Endothelial cell of umbilical vein (primary cell): ENCODE results near the gene ATP2B2. TPM values are rescaled to one million over a fixed set of nuclear protein-coding genes. Genes with fewer than 3 reads are reported as not detected.

Experiments
- BruUV-seq: library from RNA; stranded (reverse); fragments of 400-500 nt; replicated peaks from 2 replicates; lab custom pipeline; 2021; lab: Mats Ljungman, UMichigan
- CTCF ChIA-PET: fragments of 300-600, 350-600 bp; sonication (Branson Sonifier 250); formaldehyde crosslinking; loops from one replicate; lab custom pipeline; 2021; ENCODE audit warnings: antibody characterized with exemption, inconsistent platforms; lab: Charles Lee
- POLR2A ChIA-PET: fragments of 300-600, 350-600 bp; sonication (Branson Sonifier 250); formaldehyde crosslinking; loops from one replicate; lab custom pipeline; 2021; ENCODE audit warnings: antibody characterized with exemption, inconsistent platforms; lab: Charles Lee
- DNase-seq: peaks from one replicate; pipeline ENCODE4 v3.0.0-alpha.2; 2011; ENCODE audit warnings: low read depth, low spot score
- FAIRE-seq: peaks from 2 replicates; lab custom pipeline; 2011; peaks lifted over from hg19 to GRCh38; lab: Jason Lieb, UNC
- H2AFZ ChIP-seq: 2 replicates; pipeline ENCODE4 v1.6.0; 2012; ENCODE audit warnings: low read depth, low read length, control low read depth, inconsistent platforms
- H3K27ac ChIP-seq: 2 replicates; pipeline ENCODE4 v1.5.1; 2011; ENCODE audit warnings: low read depth, mild to moderate bottlenecking, control low read depth, low read length, moderate library complexity; ENCODE audit not compliant: insufficient read depth
- H3K27me3 ChIP-seq, 2 experiments: 2 replicates each; pipeline versions ENCODE4 v1.6.0 to v1.6.1; 2011; ENCODE audit warnings: low read length in 2 of 2, mixed read lengths in 1 of 2; ENCODE audit not compliant: control insufficient read depth in 2 of 2, insufficient read depth in 2 of 2
- H3K36me3 ChIP-seq, 2 experiments: 2 replicates in 1 of 2; 3 replicates in 1 of 2; pipeline ENCODE4 v1.5.1; 2011; ENCODE audit warnings: low read length in 2 of 2, mild to moderate bottlenecking in 1 of 2, moderate library complexity in 1 of 2; ENCODE audit not compliant: control insufficient read depth in 2 of 2, insufficient read depth in 2 of 2; ENCODE audit errors: extremely low read depth in 1 of 2
- H3K4me1 ChIP-seq: 3 replicates; pipeline ENCODE4 v1.5.1; 2011; ENCODE audit warnings: mild to moderate bottlenecking, low read length; ENCODE audit not compliant: control insufficient read depth, insufficient read depth; ENCODE audit errors: extremely low read depth
- H3K4me2 ChIP-seq: 2 replicates; pipeline ENCODE4 v1.6.1; 2011; ENCODE audit warnings: low read length, control low read depth, mixed read lengths; ENCODE audit not compliant: insufficient read depth
- H3K4me3 ChIP-seq, 3 experiments: fragments of 200-600 bp in 1 of 3; sonication (generic), shearing (Covaris generic) in 1 of 3; replicated peaks in 1 of 3; 2 replicates each; pipeline ENCODE4 v1.5.1; 2011 to 2016; ENCODE audit warnings: control low read depth in 3 of 3, low read length in 3 of 3, mild to moderate bottlenecking in 2 of 3, inconsistent platforms in 1 of 3, low read depth in 1 of 3, moderate library complexity in 1 of 3; ENCODE audit not compliant: insufficient read depth in 1 of 3
- H3K79me2 ChIP-seq: 2 replicates; pipeline ENCODE4 v1.6.0; 2012; ENCODE audit warnings: low read length, inconsistent platforms; ENCODE audit not compliant: control insufficient read depth, insufficient read depth
- H3K9ac ChIP-seq: replicated peaks from 2 replicates; pipeline ENCODE3; 2011; ENCODE audit warnings: low read length, control low read depth; ENCODE audit not compliant: insufficient read depth; ENCODE audit errors: extremely low read depth
- H3K9me1 ChIP-seq: replicated peaks from 3 replicates; pipeline ENCODE4 v1.6.0; 2011; ENCODE audit warnings: mild to moderate bottlenecking, low read length; ENCODE audit not compliant: control insufficient read depth, insufficient read depth; ENCODE audit errors: extremely low read depth
- H3K9me3 ChIP-seq: replicated peaks from 2 replicates; pipeline ENCODE4 v1.5.1; 2012; ENCODE audit warnings: low read length, inconsistent platforms; ENCODE audit not compliant: control insufficient read depth, insufficient read depth
- H4K20me1 ChIP-seq: replicated peaks from 2 replicates; pipeline ENCODE3; 2011; ENCODE audit warnings: mild to moderate bottlenecking, low read length; ENCODE audit not compliant: control insufficient read depth, insufficient read depth; ENCODE audit errors: extremely low read depth
- CTCF ChIP-seq, 2 donors: IDR thresholded peaks; 1 replicate in 1 of 2; 2 replicates in 1 of 2; pipeline ENCODE4 v1.5.1; 2011; ENCODE audit warnings: low read length in 2 of 2, mild to moderate bottlenecking in 2 of 2, moderate library complexity in 2 of 2, control low read depth in 1 of 2, inconsistent platforms in 1 of 2, low read depth in 1 of 2; ENCODE audit not compliant: insufficient read depth in 1 of 2; ENCODE audit errors: extremely low read depth in 1 of 2
- EZH2 ChIP-seq: IDR thresholded peaks from 2 replicates; pipeline ENCODE4 v1.6.1; 2012; ENCODE audit warnings: borderline replicate concordance, low read depth, mild to moderate bottlenecking, moderate library complexity, low read length, inconsistent platforms; ENCODE audit not compliant: severe bottlenecking
- FOS ChIP-seq: IDR thresholded peaks from 2 replicates; pipeline ENCODE4 v1.6.1; 2011; ENCODE audit warnings: mild to moderate bottlenecking, low read length, moderate library complexity, borderline replicate concordance; ENCODE audit not compliant: insufficient read depth
- GATA2 ChIP-seq: IDR thresholded peaks from 2 replicates; pipeline ENCODE4 v1.7.0; 2011; ENCODE audit warnings: low read depth, mild to moderate bottlenecking, moderate library complexity, mixed read lengths, low read length; ENCODE audit not compliant: insufficient read length, insufficient read depth
- JUN ChIP-seq: IDR thresholded peaks from 2 replicates; pipeline ENCODE4 v1.6.1; 2011; ENCODE audit warnings: borderline replicate concordance, low read depth; ENCODE audit not compliant: insufficient read length, insufficient read depth
- MYC ChIP-seq: IDR thresholded peaks from one replicate; pipeline ENCODE4 v1.6.1; 2011; ENCODE audit warnings: mild to moderate bottlenecking, low read depth, low read length
- POLR2A ChIP-seq: IDR thresholded peaks from 2 replicates; pipeline ENCODE4 v1.6.1; 2012; ENCODE audit warnings: low read depth, mild to moderate bottlenecking, control low read depth, low read length
- POLR2AphosphoS5 ChIP-seq: IDR thresholded peaks from 2 replicates; pipeline ENCODE4 v1.6.1; 2012; ENCODE audit warnings: low read depth, mild to moderate bottlenecking, control low read depth, low read length, moderate library complexity; ENCODE audit not compliant: insufficient read depth
- dilution Hi-C: fragments of 300-500 bp; cut with MboI; formaldehyde crosslinking; loops from one replicate; pipeline ENCODE4 v1.15.0; 2019; ENCODE audit warnings: low sequenced_read_pairs; ENCODE audit not compliant: extremely low pct_ligation_motif_present
- intact Hi-C: fragments of 100-400 bp; cut with micrococcal nuclease; formaldehyde crosslinking; loops from one replicate; pipeline ENCODE4 v1.10.0; 2022
- polyA plus RNA-seq, 4 experiments: library from polyadenylated mRNA; depleted of rRNA in 3 of 4; stranded (reverse) in 3 of 4; unstranded in 1 of 4; fragments of >200 nt; gene quantifications; 2 replicates each; pipeline versions ENCODE4 v1.2.1 to v1.2.3, GENCODE V29; 2011 to 2012; ENCODE audit warnings: missing spikeins in 1 of 4
- total RNA-seq: library from RNA; stranded (reverse); gene quantifications from 2 replicates; pipeline ENCODE4 v1.2.3, GENCODE V29; 2021
- TF ChIP-seq, protein P1 (sequence below): IDR thresholded peaks from 2 replicates; pipeline ENCODE4 v1.6.1; 2011; ENCODE audit not compliant: insufficient read depth, insufficient read length

Gene ATP2B2
- total and polyA plus RNA-seq, 2 donors (not counting 3 experiments of a cell fraction or from before 2014, with no cell fraction given): not detected

- Histone ChIP-seq H3K27ac (no peak overlapping the region), H2AFZ (no peak overlapping the region), H3K4me3 (no peak overlapping the region), H4K20me1 (no peaks in the 10 kb centered on the region), H3K79me2 (no peaks in the 10 kb centered on the region), H3K9me3 (no peaks in the 10 kb centered on the region), H3K27me3 (peaks cover 0 to 1% of the 10 kb centered on the region in 2 experiments), H3K36me3 (no peaks in the 10 kb centered on the region), H3K4me2 (no peak overlapping the region), H3K9ac (no peak overlapping the region), H3K4me1 (no peaks in the 10 kb centered on the region), H3K9me1 (no peaks in the 10 kb centered on the region)
- BruUV-seq: no TSS peak
- intact Hi-C loops: no loop called here
- CTCF ChIA-PET: no interaction called here
- TF ChIP-seq MYC: no peak
- TF ChIP-seq GATA2: no peak
- no peak for TF ChIP-seq JUN
- TF ChIP-seq EZH2: no peak
- POLR2A ChIA-PET: no interaction called here
- DNase-seq (no peak), FAIRE-seq (no peak)
- dilution Hi-C loops: no loop called here
Observed at GRCh38 chr3:10524799-10525301, 19.5 kb upstream of the ATP2B2 start.

GRCh38 chr3:10524270-10524669 lies 18.9 kb upstream of the ATP2B2 start:
- Histone ChIP-seq H3K9me1 (no peaks in the 10 kb centered on the region), H3K27ac (no peak overlapping the region), H3K9me3 (no peaks in the 10 kb centered on the region), H3K27me3 (peaks cover 0 to 1% of the 10 kb centered on the region in 2 experiments), H4K20me1 (no peaks in the 10 kb centered on the region), H3K4me3 (no peak overlapping the region), H3K36me3 (no peaks in the 10 kb centered on the region), H2AFZ (no peak overlapping the region), H3K4me1 (no peaks in the 10 kb centered on the region), H3K79me2 (no peaks in the 10 kb centered on the region), H3K9ac (no peak overlapping the region), H3K4me2 (no peak overlapping the region)
- dilution Hi-C loops (no loop called here), intact Hi-C loops (no loop called here)
- FAIRE-seq: no peak
- DNase-seq: no peak
- no TSS peak for BruUV-seq
- TF ChIP-seq FOS: no peak
- TF ChIP-seq EZH2: no peak
- TF ChIP-seq, protein P1, sequence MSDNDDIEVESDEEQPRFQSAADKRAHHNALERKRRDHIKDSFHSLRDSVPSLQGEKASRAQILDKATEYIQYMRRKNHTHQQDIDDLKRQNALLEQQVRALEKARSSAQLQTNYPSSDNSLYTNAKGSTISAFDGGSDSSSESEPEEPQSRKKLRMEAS: no peak
- TF ChIP-seq POLR2A: no peak
- no peak for TF ChIP-seq POLR2AphosphoS5
- TF ChIP-seq MYC: no peak
- TF ChIP-seq CTCF (IDR thresholded peaks at IDR 0.05; ENCODE audit: extremely low read depth in 1 of 2, insufficient read depth in 1 of 2, low read depth in 1 of 2, low read length in 2 of 2): no peak
- TF ChIP-seq GATA2: no peak
- no peak for TF ChIP-seq JUN
- CTCF ChIA-PET: no interaction called here
- POLR2A ChIA-PET: no interaction called here
